Medulla oblongata (tissue), 1 donor: ENCODE measurements around the gene TNFRSF18.

Experiments used
- DNase-seq: peaks from one replicate; pipeline ENCODE4 v3.0.0-alpha.2; 2015; ENCODE audit errors: extremely low spot score

Gene TNFRSF18

DNA sequence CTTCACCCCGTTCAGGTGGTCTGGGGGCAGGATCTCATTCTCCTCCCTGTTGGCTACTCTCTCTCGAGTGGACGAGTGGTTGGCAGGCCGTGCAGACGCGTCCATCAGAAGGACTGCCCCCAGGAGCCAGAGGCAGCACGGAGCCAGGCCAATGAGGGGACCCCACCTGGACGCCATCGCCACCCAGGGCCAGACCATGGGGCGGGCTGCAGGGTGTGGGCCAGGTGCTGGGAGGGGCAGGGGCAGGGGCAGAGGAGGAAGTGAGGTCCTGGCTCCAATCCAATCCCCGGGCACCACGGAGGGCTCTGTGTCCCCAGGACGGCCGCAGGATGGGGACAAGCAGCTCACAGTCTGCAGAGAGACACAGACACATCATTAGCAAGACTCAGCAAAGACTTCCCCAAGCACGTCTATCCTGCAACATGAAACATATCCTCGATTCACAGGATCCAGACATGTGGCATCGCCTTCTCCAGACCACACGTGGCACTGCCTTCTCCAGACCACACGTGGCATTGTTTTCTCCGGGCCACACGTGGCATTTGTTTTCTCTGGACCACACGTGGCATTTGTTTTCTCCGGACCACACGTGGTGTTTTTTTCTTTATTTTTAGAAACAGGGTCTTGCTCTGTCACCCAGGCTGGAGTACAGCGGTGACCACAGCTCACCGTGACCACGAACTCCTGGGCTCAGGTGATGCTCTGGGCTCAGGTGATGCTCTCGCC lies 22.4 kb upstream of the TNFRSF18 start:
- DNase-seq, result no peak

DNA sequence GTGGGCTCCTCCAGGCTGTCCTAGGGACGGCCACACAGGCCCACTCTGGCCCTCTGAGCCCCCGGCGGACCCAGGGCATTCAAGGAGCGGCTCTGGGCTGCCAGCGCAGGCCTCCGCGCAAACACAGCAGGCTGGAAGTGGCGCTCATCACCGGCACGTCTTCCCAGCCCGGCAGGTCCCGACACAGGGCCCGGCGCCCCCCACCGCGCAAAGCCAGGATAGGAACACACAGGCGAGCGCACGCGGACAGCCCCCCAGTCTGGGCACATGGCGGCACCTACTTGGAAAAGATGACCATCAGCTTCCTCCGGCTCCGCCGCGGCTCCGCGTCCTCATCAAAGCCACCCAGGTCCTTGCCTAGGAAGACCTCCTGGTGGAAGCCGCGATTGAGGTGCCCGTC lies 21.8 kb upstream of the TNFRSF18 start:
- no peak for DNase-seq

DNA sequence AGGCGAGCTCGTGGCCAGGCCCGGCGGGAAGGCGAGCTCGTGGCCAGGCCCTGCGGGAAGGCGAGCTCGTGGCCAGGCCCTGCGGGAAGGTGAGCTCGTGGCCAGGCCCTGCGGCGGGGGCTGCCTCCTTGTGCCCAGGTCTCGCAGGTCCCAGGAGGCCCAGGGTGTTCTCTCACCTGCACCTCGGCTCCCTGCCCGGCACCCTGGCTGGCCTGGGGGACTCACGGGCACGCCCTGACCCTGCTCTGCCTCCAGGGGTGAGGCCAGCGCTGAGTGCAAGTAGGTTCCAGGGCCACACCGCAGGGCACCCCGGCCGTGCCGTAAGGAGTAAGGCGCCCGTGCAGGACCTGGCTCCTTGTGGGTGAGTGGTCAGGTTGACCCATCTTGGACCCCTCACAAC lies 21.0 kb upstream of the TNFRSF18 start:
- DNase-seq, result no peak

DNA sequence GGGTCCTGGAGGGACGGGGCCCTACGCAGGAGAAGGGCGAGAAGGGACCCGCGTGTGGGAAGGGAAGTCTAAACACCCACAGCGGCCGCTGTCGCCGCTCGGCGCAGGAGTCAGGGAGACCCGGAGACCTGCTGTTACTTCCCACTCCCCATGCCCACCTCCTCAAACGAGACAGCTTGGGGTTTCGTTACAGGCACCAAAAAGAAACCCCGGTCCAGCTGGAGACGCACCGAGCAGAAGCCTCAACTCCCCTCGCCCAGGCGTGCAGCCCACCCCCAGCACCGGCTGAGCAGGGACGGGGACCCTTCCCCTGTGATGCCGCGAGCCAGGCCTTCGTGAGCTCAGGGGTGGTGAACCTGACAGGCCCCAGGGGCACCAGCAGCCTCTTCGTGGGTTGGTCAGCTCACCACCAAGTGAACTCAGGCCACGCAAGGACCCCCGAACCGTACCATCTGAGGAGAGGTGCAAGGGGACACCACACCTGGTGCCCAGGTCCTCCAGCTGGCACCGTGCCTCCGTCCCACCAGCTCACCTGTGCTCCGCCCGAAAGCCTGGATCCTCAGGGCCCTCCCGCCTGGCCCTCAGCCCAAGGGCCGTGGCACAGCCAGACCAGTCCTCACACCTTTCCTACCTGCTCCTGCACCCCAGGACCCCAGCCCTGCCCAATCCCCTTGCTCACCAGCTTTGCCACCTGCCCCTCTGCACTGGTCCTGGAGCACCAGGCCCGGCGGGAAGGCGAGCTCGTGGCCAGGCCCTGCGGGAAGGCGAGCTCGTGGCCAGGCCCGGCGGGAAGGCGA lies 20.4 kb upstream of the TNFRSF18 start:
- DNase-seq, result no peak

DNA sequence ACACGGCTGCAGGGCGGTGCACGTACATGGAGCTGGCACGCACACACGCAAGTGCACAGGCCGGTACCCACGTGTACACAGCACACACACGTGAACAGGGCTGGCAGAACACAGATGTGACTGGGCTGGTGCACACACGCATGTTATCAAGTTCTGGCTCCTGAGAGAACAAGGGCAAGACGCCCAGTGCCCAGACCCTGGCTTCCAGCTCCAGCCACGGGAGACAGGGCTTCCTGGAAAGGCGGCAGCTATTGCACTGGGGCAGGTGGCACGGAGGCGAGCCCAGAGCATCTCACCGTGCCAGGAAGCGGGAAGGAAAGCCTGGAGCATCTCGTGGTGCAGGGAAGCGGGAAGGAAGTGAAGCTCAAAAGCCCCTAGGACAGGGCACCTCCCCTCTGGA lies 19.5 kb upstream of the TNFRSF18 start:
- no peak for DNase-seq

DNA sequence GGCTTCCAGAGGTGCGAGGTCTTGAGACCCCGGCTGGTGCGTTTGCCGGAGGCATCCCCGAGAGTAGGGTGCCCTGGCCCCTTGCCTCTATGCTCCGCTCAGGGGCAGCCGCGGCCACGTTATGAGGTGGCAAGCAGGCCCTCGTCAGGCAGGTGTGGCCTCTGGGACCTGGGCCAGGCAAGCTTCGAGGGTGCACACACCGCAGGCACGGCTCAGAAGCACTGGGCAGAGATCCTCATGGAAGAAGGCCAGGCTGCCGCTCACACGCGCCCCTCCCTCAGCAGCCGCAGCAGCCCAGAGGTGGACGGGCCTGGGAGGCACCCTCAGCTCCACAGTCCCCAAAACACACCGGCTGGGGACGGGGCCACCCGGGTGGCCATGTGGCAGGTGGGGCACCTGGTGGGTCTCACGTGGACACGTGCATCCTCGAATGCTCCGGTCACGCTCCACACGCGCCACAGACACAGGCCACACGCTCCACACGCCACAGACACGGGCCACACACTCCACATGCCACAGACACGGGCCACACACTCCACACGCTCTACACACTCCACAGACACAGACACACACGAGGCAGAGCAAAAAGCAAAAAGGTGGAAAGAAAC lies 18.9 kb upstream of the TNFRSF18 start:
- no peak for DNase-seq

DNA sequence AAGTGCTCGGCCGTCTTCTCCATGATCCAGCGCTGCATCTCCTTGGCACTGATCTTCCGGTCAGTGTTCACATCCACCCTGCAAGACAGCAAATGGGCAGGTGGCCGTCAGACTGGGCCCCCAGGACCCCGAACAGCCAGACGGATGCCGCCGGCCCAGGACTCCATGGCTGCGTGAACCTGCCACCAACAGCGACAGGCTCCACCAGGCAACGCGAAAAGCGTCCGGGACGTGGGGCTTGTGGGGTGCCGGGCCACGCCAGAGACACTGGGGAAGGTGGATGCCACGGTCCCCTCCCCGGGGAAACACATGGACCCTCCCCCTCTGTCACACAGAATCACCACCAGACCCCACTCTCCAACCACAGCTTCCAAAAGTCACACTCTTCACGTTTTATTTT lies 17.5 kb upstream of the TNFRSF18 start:
- no peak for DNase-seq

DNA sequence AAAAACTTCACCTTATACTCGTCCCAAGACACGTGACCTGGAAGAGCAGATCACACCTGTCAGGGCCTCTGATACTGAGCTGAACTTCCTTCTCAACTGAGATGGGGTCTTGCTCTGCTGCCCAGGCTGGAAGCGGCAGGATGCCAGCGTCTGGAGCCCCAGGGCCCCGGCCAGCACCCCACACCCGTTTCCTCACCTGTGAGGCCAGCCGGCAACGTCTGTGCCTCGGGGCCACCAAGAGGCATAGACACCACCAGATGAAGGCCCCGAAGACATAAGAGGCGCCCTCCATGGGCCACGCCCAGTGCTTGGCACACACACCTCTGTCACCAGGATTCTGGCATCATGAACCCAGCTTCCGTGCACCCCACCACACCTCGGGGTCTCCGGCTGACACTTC lies 16.9 kb upstream of the TNFRSF18 start:
- DNase-seq, result no peak

DNA sequence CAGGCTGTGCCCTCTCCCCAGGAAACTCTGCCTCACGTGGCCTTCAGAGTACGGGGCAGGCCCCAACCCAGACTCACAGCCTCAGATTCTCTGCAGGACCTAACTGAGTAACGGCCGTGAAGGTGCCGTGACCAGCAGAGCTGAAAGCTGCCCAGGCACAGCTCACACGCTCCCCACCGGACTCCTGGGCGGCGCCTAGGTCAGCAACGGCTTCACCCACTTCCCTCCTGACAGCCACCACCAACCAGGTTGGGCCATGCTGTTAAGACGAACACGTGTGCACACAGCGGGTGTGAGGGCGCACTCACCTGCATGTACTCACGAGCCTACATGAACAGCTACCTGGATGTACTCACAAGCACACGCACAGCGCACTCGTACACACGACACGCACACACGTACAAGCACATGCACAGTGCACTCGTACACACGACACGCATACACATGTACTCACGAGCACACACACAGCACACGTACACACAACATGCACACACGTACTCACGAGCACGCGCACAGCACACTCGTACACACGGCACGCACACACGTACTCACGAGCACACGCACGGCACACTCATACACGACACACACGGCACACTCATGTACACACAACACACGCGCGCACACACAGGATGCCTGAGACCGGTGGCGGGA lies 16.3 kb upstream of the TNFRSF18 start:
- DNase-seq, result no peak

DNA sequence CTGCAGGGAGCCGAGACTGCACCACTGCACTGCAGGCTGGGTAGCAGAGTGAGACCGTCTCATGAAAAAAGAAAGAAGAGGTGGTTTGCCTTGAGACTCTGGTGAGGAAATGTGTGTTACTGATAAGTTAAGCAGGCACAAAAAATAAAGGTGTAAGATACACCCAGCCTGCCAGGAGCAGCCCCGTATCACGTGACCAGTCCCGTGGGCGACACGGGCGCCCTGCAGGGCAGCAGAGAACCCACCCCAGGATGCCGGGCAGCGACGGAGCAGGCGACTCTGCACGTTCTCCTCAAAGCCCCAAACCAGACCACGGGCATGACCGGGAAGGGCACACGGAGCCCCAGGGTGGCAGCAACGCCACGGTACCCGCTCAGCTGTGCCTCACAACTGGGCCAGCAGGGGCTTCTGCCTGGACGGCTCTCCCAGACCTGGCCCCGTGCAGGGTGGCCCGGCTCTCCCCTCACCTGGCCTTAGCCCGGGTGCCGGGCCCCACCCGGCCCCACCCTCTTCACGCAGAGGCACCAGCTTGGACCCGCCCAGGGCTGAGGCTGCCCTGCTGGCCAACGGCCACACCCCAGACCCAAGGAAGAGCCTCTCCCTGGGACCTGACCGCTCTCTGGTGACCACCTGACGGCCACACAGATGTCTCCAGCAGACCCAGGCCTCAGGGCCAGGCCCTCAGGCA lies 15.6 kb upstream of the TNFRSF18 start:
- DNase-seq, result no peak

DNA sequence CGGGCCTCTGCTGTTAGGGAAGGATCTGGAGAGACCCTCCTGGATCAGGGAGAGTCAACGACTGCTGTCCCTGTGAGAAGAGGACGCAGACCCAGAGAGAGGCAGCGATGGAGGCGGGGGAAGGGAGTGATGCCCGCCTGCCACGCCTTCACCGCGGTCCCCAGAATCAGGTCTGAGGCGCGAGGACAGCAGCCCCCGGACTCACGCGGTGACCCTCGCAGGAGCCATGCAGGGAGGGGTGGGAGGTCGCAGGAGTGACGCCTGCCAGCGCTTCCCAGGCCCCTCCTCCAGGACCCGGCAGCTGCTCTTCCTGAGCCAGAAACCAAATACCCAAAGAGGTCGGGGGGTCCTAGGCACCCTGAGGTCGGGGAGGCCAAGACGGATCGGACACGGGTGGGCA lies 13.8 kb upstream of the TNFRSF18 start:
- no peak for DNase-seq

DNA sequence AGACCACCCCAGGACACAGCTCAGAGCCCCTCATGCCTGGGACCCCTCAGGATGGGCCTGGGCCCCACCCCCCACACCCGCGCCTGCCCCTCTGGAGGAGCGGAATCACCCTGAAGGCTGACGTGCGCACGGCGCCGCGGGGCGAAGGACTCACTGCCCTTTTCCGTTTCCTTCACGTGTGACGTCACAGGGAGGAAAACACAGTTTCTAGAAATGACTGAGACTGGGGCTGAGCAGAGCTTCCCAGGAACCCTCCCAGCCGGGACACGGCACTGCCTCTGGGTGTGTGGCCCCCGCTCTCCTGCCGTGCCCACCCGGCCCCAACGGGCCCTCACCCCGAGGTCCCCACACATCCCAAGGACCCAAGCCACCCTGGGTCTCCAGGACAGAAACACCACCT lies 12.9 kb upstream of the TNFRSF18 start:
- DNase-seq, result no peak

DNA sequence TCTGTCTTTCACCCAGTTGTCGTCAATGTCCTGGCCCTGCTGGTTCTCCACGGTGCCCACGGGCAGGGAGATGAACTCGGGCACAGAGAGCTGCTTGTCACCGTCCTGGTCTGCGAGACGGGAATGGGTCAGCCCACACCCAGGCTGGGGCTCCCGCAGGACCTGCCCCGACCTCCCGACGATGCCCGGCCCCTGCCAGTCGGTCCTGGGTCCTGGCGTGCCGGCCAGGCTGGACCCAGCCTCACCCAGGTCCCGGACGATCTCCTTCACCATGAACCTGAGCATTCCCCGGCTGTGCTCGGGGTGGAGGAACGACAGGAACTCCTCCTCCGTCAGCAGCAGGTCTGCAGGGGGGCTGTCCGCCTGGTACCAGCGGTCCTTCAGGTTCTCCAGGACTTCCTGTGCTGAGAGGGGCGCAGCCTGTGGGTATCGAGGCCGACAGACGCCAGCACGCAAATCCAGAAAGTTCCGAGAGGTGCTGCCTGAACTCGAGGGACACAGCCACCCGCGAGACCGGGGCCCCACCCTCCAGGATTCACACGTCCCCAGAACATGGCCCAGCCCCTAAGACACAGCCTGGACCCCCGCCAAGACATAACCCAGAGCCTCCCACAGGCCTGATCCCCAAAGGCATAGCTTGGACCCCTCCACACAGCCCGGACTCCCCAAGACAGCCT lies 12.3 kb upstream of the TNFRSF18 start:
- no peak for DNase-seq

DNA sequence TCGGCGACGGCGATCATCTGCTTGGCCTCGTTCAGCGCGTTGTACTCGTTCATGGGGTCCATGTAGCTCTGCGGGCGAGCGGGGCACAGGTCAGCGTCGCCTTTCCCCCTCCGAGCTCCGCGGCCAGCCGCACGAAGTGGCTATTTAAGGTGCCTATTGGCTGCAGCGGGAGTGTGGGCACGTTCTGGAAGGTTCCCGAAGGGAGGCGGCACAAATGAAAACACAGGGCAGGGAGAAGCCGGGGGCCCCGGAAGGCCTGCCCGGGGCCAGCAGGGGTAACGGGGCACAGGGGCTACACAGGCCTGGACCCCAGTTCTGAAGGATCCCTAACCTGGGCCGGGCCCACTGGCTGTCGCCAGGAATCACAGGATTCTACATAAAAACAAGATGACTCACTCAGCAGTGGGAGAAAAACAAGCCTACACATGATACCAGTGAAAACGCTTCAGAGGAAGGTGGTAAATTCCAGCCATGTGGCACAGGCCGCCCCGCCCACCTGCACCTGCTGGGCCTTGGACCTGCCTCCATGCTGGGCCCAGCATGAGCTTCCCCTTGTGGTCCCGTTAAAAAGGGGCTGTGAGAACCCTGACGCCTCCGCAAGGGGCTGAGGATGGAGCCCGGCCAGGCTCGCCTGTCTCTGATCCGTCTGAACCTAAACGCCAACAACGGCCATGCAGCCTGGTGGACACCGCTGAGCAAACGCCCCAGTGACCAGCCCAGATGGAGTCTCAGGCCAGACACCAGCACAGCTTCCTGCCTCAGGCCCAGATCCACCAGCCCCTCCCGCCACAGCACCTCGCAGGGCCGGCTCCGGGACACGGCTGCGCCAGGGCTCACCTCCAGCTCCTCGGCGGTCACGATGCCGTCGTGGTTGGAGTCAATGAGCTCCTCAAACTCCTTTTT lies 11.5 kb upstream of the TNFRSF18 start:
- DNase-seq, result no peak

DNA sequence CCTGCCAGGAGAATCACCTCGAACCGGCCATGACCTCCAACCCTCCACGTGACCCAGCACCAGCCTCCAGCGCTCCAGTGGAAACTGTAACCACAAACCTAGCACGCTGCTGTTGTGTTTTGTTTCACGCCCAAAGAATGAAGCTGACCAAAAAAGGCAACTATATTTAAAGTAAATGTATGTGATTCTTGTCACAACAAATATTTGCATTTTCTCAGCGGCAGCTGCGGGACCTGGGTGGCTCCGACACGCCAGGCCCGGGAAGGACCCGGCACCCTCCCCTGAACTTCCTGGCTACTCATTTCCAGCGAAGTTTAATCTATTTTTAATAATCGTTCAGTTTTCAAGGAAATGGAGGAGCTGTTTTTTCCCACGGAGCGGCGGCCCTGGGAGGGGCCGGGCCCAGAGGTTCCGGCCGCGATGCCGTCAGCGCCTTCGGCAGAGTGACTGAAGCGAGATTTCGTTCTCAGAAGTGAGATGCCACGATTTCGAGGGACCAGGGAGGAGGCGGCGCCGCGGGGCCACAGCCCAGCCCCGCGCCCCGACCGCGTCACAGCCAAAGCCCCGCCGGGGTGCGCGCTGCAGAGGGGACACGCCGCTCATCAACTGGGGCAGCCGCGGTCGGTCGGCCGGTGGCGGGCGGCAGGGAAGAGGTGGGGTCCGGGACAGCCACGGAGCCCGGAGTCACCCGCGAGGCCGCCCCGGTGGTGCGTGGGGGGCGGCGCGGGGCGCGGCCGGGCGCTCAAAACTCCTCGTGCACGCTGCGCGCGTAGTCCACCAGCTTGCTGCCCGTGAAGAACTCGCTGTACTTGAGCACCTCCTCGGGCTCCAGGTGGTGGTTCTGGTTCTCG lies 10.6 kb upstream of the TNFRSF18 start:
- no peak for DNase-seq

DNA sequence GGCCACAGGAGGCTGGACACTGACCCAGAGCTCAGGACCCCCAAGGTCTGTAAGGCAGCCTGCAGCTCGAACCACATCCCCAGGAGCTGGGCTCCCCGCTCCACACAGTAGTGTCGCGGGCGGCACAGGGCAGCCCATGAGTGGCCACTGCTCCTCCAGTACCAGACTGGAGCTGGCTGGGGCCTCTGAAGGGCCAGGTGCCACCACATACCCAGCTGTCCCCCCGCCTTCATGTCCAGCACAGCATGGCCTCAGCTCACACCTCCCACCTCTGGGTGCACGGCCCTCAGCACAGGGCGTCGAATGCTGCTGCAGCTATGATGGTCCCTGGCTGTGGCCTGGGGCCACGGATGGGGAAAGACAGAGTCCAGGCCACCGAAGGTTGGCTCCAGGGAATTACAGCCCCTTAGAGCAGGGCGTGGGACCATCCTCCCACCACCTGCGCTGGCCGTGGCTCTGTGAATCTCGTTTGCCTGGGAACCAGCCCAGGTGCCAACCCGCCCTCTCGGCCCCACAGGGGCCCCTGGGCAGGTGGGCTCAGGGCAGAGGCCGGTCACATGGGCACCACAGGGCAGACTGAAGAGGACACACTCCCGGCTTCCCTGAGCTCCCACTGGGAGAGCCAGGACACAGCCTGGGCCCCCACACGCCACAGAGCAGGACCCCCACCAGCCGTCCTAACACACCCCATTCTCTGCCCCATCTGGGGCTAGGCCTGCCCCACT lies 9.7 kb upstream of the TNFRSF18 start:
- DNase-seq, result no peak

DNA sequence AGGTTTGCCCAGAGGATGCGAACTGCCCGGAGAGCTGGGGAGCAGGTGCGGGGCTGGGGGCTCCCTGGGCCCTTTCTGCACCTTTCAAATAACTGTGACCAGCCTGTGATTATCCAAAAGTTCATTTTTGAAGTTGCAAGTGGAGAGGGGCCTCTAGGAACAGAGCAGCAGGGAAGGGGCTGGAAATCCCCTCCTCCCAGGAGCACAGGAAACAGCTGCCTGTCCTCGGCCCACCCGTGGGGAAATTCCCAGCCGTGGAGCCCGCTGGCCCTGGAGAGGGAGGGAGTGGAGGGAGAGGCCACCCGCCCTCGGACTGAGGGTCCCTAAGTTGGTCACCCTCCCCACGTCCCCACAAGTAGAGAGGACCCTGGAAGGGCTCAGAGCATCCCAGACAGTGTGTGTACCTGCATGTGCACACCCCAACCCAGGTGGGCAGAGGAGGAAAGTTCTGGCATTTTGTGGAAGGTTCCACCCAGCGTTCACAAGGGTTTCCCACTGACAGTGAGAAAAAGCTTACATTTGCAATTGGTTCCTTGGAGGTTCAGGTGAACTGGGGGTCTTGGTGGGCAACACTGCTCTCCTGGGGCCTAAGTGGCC lies 8.8 kb upstream of the TNFRSF18 start:
- no peak for DNase-seq
